Measurements from ENCODE around the gene MUSTN1. TPM values are rescaled to one million over a fixed set of nuclear protein-coding genes. Genes with fewer than 3 reads are reported as not detected.

The MUSTN1 gene
- total and polyA plus RNA-seq, 2 of the 13 experiments (the other 11 are each of a cell fraction or from before 2014, with no cell fraction given) = 0.84 to 1.4 TPM

- TF ChIP-seq, protein P1, sequence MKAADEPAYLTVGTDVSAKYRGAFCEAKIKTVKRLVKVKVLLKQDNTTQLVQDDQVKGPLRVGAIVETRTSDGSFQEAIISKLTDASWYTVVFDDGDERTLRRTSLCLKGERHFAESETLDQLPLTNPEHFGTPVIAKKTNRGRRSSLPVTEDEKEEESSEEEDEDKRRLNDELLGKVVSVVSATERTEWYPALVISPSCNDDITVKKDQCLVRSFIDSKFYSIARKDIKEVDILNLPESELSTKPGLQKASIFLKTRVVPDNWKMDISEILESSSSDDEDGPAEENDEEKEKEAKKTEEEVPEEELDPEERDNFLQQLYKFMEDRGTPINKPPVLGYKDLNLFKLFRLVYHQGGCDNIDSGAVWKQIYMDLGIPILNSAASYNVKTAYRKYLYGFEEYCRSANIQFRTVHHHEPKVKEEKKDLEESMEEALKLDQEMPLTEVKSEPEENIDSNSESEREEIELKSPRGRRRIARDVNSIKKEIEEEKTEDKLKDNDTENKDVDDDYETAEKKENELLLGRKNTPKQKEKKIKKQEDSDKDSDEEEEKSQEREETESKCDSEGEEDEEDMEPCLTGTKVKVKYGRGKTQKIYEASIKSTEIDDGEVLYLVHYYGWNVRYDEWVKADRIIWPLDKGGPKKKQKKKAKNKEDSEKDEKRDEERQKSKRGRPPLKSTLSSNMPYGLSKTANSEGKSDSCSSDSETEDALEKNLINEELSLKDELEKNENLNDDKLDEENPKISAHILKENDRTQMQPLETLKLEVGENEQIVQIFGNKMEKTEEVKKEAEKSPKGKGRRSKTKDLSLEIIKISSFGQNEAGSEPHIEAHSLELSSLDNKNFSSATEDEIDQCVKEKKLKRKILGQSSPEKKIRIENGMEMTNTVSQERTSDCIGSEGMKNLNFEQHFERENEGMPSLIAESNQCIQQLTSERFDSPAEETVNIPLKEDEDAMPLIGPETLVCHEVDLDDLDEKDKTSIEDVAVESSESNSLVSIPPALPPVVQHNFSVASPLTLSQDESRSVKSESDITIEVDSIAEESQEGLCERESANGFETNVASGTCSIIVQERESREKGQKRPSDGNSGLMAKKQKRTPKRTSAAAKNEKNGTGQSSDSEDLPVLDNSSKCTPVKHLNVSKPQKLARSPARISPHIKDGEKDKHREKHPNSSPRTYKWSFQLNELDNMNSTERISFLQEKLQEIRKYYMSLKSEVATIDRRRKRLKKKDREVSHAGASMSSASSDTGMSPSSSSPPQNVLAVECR (CRISPR knock-in tag; IDR thresholded peaks at IDR 0.05; ENCODE audit: borderline replicate concordance) = peak; percentile 51; the same call in 1 of the 2 replicates
- peak; percentile 53; the same call in 1 of the 2 replicates for TF ChIP-seq BORCS8-MEF2B (CRISPR knock-in tag; IDR thresholded peaks at IDR 0.05)
- TF ChIP-seq ATAD3A (CRISPR knock-in tag; IDR thresholded peaks at IDR 0.05) = no peak
- TF ChIP-seq ERF (CRISPR knock-in tag; IDR thresholded peaks at IDR 0.05) = 0 out of 2 replicates have a peak, but pooled peaks have one; percentile 32
- 0 out of 2 replicates have a peak, but pooled peaks have one; percentile 18 for TF ChIP-seq HDAC2 (CRISPR knock-in tag; IDR thresholded peaks at IDR 0.05)
- TF ChIP-seq KDM2A (CRISPR knock-in tag; IDR thresholded peaks at IDR 0.05; ENCODE audit: borderline replicate concordance, low read depth) = peak; percentile 40; the same call in 1 of the 2 replicates
- TF ChIP-seq ZNF331 (CRISPR knock-in tag; IDR thresholded peaks at IDR 0.05) = peak; percentile 44; the same call in 1 of the 2 replicates
- TF ChIP-seq ZNF34 (CRISPR knock-in tag; IDR thresholded peaks at IDR 0.05; ENCODE audit: borderline replicate concordance) = no peak
- no peak for TF ChIP-seq MAFF (IDR thresholded peaks at IDR 0.05; ENCODE audit: low read depth, low read length)
- TF ChIP-seq ZNF891 (CRISPR knock-in tag; IDR thresholded peaks at IDR 0.05) = 0 out of 2 replicates have a peak, but pooled peaks have one; percentile 48
- no peak for TF ChIP-seq ZKSCAN8 (CRISPR knock-in tag; IDR thresholded peaks at IDR 0.05; ENCODE audit: borderline replicate concordance)
- no peak for TF ChIP-seq ZNF282 (IDR thresholded peaks at IDR 0.05; ENCODE audit: partially characterized antibody)
- TF ChIP-seq ZNF430 (CRISPR knock-in tag; IDR thresholded peaks at IDR 0.05) = 0 out of 2 replicates have a peak, but pooled peaks have one; percentile 35
- no peak for TF ChIP-seq ZNF558 (CRISPR knock-in tag; IDR thresholded peaks at IDR 0.05; ENCODE audit: borderline replicate concordance)
- TF ChIP-seq, protein P2, sequence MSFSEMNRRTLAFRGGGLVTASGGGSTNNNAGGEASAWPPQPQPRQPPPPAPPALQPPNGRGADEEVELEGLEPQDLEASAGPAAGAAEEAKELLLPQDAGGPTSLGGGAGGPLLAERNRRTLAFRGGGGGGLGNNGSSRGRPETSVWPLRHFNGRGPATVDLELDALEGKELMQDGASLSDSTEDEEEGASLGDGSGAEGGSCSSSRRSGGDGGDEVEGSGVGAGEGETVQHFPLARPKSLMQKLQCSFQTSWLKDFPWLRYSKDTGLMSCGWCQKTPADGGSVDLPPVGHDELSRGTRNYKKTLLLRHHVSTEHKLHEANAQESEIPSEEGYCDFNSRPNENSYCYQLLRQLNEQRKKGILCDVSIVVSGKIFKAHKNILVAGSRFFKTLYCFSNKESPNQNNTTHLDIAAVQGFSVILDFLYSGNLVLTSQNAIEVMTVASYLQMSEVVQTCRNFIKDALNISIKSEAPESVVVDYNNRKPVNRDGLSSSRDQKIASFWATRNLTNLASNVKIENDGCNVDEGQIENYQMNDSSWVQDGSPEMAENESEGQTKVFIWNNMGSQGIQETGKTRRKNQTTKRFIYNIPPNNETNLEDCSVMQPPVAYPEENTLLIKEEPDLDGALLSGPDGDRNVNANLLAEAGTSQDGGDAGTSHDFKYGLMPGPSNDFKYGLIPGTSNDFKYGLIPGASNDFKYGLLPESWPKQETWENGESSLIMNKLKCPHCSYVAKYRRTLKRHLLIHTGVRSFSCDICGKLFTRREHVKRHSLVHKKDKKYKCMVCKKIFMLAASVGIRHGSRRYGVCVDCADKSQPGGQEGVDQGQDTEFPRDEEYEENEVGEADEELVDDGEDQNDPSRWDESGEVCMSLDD (CRISPR knock-in tag; IDR thresholded peaks at IDR 0.05; ENCODE audit: borderline replicate concordance) = peak; percentile 74; the same call in 1 of the 2 replicates
- TF ChIP-seq ZNF574 (CRISPR knock-in tag; IDR thresholded peaks at IDR 0.05) = peak; percentile 92
- no peak for TF ChIP-seq ZNF207 (IDR thresholded peaks at IDR 0.05; ENCODE audit: borderline replicate concordance)
- no peak for TF ChIP-seq JDP2 (CRISPR knock-in tag; IDR thresholded peaks at IDR 0.05; ENCODE audit: borderline replicate concordance)
- TF ChIP-seq KDM5B (CRISPR knock-in tag; IDR thresholded peaks at IDR 0.05; ENCODE audit: borderline replicate concordance) = no peak
- TF ChIP-seq ZC3H4 (CRISPR knock-in tag; IDR thresholded peaks at IDR 0.05; ENCODE audit: borderline replicate concordance) = no peak
These were observed 42.4 kb downstream of the MUSTN1 start (continued) for GRCh38 chr3:52792413-52792812.
